OCI-LY3 (cell line): ENCODE measurements around the gene RHPN2.

Source experiments
- CTCF ChIP-seq: fragments of 200-600, 300-600 bp; sonication (generic); IDR thresholded peaks from 2 replicates; pipeline ENCODE4 v1.5.1; 2014; ENCODE audit warnings: antibody characterized with exemption, low read length, low read depth
- EZH2phosphoT487 ChIP-seq: fragments of 200-600 bp; shearing (Covaris generic); IDR thresholded peaks from 2 replicates; pipeline ENCODE4 v1.6.1; 2018; ENCODE audit warnings: antibody characterized with exemption, mixed run types, low read depth

DNA sequence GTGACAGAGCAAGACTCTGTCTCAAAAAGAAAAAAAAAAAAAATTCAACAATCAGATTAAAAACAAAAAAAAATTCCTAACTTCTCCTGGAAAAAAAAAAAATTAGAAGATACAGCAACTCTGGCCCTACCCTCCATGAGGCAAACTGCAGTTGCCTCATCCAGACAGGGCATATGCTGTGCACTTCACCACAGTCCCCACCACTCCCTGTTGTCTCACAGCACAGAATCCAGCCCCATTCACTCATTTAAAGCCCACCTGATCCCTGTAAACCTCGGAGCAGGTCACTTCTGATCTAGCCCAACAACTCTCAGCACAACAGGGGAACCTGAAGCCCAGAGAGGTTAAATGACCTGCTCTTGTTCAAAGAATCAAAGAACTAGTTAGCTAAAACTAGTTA, 24.9 kb downstream of the RHPN2 start:
- TF ChIP-seq CTCF (no peak), EZH2phosphoT487 (no peak)
